Panc1 (cell line): ENCODE data around the gene UBA1. TPM values are rescaled to one million over a fixed set of nuclear protein-coding genes. Genes with fewer than 3 reads are reported as not detected.

Experiments
- ATAC-seq: fragments of 200-7000 bp; cut with Tn5 transposase; 2 replicates; pipeline ENCODE4 v1.9.1; 2020; ENCODE audit warnings: mild to moderate bottlenecking, moderate library complexity
- BruUV-seq: library from RNA; stranded (reverse); fragments of 400-500 nt; replicated peaks from 2 replicates; lab custom pipeline; 2021; lab: Mats Ljungman, UMichigan
- CTCF ChIA-PET: fragments of 300-600 bp; sonication (Branson Sonifier 250); formaldehyde crosslinking; loops from one replicate; lab custom pipeline; 2022; ENCODE audit warnings: antibody characterized with exemption; lab: Charles Lee
- POLR2A ChIA-PET: fragments of 300-600 bp; sonication (Branson Sonifier 250); formaldehyde crosslinking; loops from one replicate; lab custom pipeline; 2022; ENCODE audit warnings: antibody characterized with exemption; lab: Charles Lee
- DNase-seq: peaks from one replicate; pipeline ENCODE4 v3.0.0-alpha.2; 2010; ENCODE audit warnings: low read depth, low spot score
- H3K27ac ChIP-seq: 2 replicates; pipeline ENCODE4 v1.5.1; 2011; ENCODE audit warnings: mild to moderate bottlenecking, low read length, inconsistent platforms
- H3K27me3 ChIP-seq: fragments of 200-500 bp; sonication (Bioruptor generic); 2 replicates; pipeline ENCODE4 v1.6.0; 2014; ENCODE audit warnings: low read length, inconsistent platforms; ENCODE audit not compliant: control insufficient read depth, insufficient read depth
- H3K36me3 ChIP-seq: fragments of 200-500 bp; sonication (Bioruptor generic); 2 replicates; pipeline ENCODE4 v1.5.1; 2014; ENCODE audit warnings: inconsistent platforms, mild to moderate bottlenecking, low read length, moderate library complexity; ENCODE audit not compliant: control insufficient read depth, insufficient read depth
- H3K4me1 ChIP-seq: 2 replicates; pipeline ENCODE4 v1.5.1; 2011; ENCODE audit warnings: inconsistent platforms, mild to moderate bottlenecking, low read length, moderate library complexity; ENCODE audit not compliant: control insufficient read depth, insufficient read depth
- H3K4me3 ChIP-seq, 2 experiments: 2 replicates each; pipeline ENCODE4 v1.5.1; 2011 to 2012; ENCODE audit warnings: low read depth in 2 of 2, low read length in 2 of 2, mild to moderate bottlenecking in 2 of 2, inconsistent platforms in 1 of 2, moderate library complexity in 1 of 2
- H3K9me3 ChIP-seq: fragments of 200-500 bp; sonication (Bioruptor generic); 2 replicates; pipeline ENCODE4 v1.5.1; 2014; ENCODE audit warnings: low read depth, mild to moderate bottlenecking, inconsistent platforms, low read length, moderate library complexity; ENCODE audit not compliant: control insufficient read depth, insufficient read depth
- POLR2AphosphoS5 ChIP-seq: IDR thresholded peaks from 2 replicates; pipeline ENCODE4 v1.6.1; 2012; ENCODE audit warnings: mild to moderate bottlenecking, low read depth, low read length, moderate library complexity
- SIN3A ChIP-seq: IDR thresholded peaks from 2 replicates; pipeline ENCODE4 v1.6.1; 2012; ENCODE audit warnings: low read depth, mild to moderate bottlenecking, low read length, moderate library complexity, borderline replicate concordance; ENCODE audit not compliant: insufficient read depth
- TCF7L2 ChIP-seq: IDR thresholded peaks from 2 replicates; pipeline ENCODE4 v1.6.1; 2011; ENCODE audit warnings: mild to moderate bottlenecking, low read depth, low read length, inconsistent platforms
- in situ Hi-C: cut with HindIII; loops from 2 replicates; pipeline ENCODE4 v1.10.0; 2016; ENCODE audit warnings: low sequenced_read_pairs, low pct_unique_long_range_greater_than_20kb
- intact Hi-C: fragments of 100-400 bp; cut with micrococcal nuclease; formaldehyde crosslinking; loops from one replicate; pipeline ENCODE4 v1.10.0; 2022; ENCODE audit not compliant: unreplicated experiment
- total RNA-seq: library from RNA; stranded (reverse); gene quantifications from one replicate; pipeline ENCODE4 v1.2.1, GENCODE V29; 2021; ENCODE audit not compliant: unreplicated experiment
- TF ChIP-seq, protein P1 (sequence below): fragments of 450-650 bp; IDR thresholded peaks from 2 replicates; pipeline ENCODE4 v1.5.1; 2017; ENCODE audit warnings: mild to moderate bottlenecking
- TF ChIP-seq, protein P2 (sequence below), 2 experiments: IDR thresholded peaks; 2 replicates each; pipeline ENCODE4 v1.6.1; 2011 to 2012; ENCODE audit warnings: low read depth in 2 of 2, control low read depth in 1 of 2, low read length in 1 of 2, mild to moderate bottlenecking in 1 of 2, moderate library complexity in 1 of 2; ENCODE audit not compliant: insufficient read depth in 1 of 2

UBA1 gene
- total RNA-seq, 1 experiment from 2014 or later: 302 TPM

DNA sequence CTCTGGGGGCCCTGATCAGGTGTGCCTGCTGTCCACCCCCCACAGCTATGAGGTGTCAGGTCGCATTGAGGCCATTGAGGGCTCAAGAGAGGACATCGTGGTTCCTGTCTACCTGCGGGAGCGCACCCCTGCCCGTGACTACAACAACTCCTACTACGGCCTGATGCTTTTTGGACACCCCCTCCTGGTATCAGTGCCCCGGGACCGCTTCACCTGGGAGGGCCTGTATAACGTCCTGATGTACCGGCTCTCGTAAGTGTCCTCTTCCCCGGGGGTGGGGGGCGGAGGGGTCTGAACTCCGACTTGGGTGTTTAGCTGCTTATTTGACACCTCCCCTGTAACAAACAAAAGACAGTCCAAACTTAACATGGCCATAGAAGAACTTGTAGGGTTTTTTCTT lies 49.7 kb downstream of the UBA1 start:
- POLR2A ChIA-PET: no interaction called here
- CTCF ChIA-PET: no interaction called here
- no peaks in the 10 kb centered on the region for H3K27me3 ChIP-seq
- in situ Hi-C loops (no loop called here), intact Hi-C loops (no loop called here)
- ATAC-seq (no peak), DNase-seq (no peak)
- TF ChIP-seq, protein P1, sequence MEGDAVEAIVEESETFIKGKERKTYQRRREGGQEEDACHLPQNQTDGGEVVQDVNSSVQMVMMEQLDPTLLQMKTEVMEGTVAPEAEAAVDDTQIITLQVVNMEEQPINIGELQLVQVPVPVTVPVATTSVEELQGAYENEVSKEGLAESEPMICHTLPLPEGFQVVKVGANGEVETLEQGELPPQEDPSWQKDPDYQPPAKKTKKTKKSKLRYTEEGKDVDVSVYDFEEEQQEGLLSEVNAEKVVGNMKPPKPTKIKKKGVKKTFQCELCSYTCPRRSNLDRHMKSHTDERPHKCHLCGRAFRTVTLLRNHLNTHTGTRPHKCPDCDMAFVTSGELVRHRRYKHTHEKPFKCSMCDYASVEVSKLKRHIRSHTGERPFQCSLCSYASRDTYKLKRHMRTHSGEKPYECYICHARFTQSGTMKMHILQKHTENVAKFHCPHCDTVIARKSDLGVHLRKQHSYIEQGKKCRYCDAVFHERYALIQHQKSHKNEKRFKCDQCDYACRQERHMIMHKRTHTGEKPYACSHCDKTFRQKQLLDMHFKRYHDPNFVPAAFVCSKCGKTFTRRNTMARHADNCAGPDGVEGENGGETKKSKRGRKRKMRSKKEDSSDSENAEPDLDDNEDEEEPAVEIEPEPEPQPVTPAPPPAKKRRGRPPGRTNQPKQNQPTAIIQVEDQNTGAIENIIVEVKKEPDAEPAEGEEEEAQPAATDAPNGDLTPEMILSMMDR: no peak
- TF ChIP-seq SIN3A (no peak), TCF7L2 (no peak), POLR2AphosphoS5 (no peak)
- TF ChIP-seq, protein P2, sequence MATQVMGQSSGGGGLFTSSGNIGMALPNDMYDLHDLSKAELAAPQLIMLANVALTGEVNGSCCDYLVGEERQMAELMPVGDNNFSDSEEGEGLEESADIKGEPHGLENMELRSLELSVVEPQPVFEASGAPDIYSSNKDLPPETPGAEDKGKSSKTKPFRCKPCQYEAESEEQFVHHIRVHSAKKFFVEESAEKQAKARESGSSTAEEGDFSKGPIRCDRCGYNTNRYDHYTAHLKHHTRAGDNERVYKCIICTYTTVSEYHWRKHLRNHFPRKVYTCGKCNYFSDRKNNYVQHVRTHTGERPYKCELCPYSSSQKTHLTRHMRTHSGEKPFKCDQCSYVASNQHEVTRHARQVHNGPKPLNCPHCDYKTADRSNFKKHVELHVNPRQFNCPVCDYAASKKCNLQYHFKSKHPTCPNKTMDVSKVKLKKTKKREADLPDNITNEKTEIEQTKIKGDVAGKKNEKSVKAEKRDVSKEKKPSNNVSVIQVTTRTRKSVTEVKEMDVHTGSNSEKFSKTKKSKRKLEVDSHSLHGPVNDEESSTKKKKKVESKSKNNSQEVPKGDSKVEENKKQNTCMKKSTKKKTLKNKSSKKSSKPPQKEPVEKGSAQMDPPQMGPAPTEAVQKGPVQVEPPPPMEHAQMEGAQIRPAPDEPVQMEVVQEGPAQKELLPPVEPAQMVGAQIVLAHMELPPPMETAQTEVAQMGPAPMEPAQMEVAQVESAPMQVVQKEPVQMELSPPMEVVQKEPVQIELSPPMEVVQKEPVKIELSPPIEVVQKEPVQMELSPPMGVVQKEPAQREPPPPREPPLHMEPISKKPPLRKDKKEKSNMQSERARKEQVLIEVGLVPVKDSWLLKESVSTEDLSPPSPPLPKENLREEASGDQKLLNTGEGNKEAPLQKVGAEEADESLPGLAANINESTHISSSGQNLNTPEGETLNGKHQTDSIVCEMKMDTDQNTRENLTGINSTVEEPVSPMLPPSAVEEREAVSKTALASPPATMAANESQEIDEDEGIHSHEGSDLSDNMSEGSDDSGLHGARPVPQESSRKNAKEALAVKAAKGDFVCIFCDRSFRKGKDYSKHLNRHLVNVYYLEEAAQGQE (IDR thresholded peaks at IDR 0.05; ENCODE audit: insufficient read depth in 1 of 2, low read depth in 2 of 2, low read length in 1 of 2): no peak
- H3K27ac ChIP-seq: no peak overlapping the region
- no peak overlapping the region for H3K4me3 ChIP-seq
- no peaks in the 10 kb centered on the region for H3K9me3 ChIP-seq
- BruUV-seq: no TSS peak
- H3K36me3 ChIP-seq: no peaks in the 10 kb centered on the region; the same call in none of the 2 replicates
- no peaks in the 10 kb centered on the region for H3K4me1 ChIP-seq

DNA sequence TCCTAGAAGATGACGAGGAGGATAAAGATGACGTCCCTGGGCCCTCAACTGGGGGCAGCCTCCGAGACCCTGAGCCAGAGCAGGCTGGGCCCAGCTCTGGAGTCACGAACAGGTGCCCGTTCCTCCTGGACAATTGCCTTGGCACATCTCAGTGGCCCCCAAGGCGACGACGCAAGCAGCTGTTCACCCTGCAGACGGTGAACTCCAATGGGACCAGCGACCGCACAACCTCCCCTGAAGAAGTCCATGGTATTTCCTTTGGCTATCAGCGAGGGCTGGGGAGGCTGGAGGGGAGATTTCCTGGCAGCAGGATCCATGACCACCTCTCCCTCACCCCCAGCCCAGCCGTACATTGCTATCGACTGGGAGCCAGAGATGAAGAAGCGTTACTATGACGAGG lies 51.0 kb downstream of the UBA1 start:
- H3K27ac ChIP-seq: no peak overlapping the region
- no peak overlapping the region for H3K4me3 ChIP-seq
- BruUV-seq: TSS peak; percentile 10
- CTCF ChIA-PET: no interaction called here
- ATAC-seq (no peak), DNase-seq (no peak)
- no peaks in the 10 kb centered on the region; the same call in none of the 2 replicates for H3K36me3 ChIP-seq
- POLR2A ChIA-PET: interaction anchor here (0.6 kb wide), 2 partner anchors 58 to 112 kb away, joined by 3 to 4 read pairs; no protein-coding TSS in a partner anchor
- TF ChIP-seq, protein P1: no peak
- TF ChIP-seq TCF7L2 (no peak), POLR2AphosphoS5 (no peak), SIN3A (no peak)
- TF ChIP-seq, protein P2 (IDR thresholded peaks at IDR 0.05; ENCODE audit: insufficient read depth in 1 of 2, low read depth in 2 of 2, low read length in 1 of 2): no peak
- H3K9me3 ChIP-seq: no peaks in the 10 kb centered on the region
- H3K4me1 ChIP-seq: no peaks in the 10 kb centered on the region
- no peaks in the 10 kb centered on the region for H3K27me3 ChIP-seq
- intact Hi-C loops: no loop called here
- in situ Hi-C loops: no loop called here
